BE2C (cell line): ENCODE measurements around the gene CDK17.

ENCODE experiments used
- DNase-seq: peaks from one replicate; pipeline ENCODE4 v3.0.0-alpha.2; 2020
- H3K27me3 ChIP-seq: fragments of 250-450 bp; sonication (Bioruptor Pico); 2 replicates; pipeline ENCODE4 v1.5.1; 2020; ENCODE audit warnings: mild to moderate bottlenecking
- H3K36me3 ChIP-seq: fragments of 250-450 bp; sonication (Bioruptor Pico); 2 replicates; pipeline ENCODE4 v1.5.1; 2020; ENCODE audit warnings: mild to moderate bottlenecking
- H3K4me1 ChIP-seq: fragments of 250-450 bp; sonication (Bioruptor Pico); 2 replicates; pipeline ENCODE4 v1.5.1; 2020
- H3K4me3 ChIP-seq: 2 replicates; pipeline ENCODE4 v1.5.1; 2011; ENCODE audit warnings: low read depth, low read length
- H3K9me3 ChIP-seq: fragments of 250-450 bp; sonication (Bioruptor Pico); 2 replicates; pipeline ENCODE4 v1.5.1; 2020
- TF ChIP-seq, protein P1 (sequence below): IDR thresholded peaks from 2 replicates; pipeline ENCODE4 v1.5.1; 2012; ENCODE audit warnings: mild to moderate bottlenecking, low read depth, low read length

CDK17 gene

DNA sequence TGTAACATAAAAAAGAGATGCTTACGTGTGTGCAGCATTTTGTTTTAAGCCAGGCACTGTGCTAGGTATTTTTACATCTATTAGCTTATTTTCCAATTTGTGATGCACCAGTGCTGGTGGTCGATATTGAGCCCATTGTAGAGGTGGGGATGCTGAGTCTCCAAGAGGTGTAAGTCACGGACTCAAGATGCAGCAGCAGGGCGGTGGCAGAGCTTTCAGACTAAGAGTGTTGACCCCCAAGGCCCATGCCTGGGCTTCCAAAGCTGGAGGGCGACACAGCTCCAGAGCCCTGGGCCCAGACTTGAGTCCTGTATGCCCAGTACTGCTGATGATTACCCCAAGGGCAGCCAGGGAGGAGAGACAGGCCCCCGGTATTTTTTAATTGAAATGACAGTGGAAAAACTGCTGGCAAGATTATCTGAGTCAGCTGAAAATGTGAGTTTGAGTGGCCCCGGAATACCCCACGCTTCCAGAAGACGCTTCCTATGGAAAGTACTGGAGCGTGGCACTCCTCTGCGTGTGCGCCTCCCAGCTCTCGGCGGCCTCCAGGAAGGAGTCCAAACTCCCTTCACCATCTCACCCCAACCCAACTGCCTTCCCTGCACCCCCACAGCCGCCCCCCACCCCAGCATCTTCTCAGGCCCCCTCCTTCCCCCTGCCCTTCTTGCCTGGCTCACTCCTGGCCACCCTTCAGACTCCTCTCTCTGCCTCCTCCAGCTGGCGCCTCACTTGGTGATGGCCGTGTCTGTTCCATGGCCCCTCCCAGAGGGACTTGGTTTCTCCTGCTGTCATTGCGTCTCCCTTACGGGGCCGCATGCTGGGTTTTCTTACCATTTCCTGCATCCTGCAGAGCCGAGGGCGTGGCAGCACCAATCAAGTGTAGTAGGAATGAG lies 165.4 kb downstream of the CDK17 start:
- TF ChIP-seq, protein P1, sequence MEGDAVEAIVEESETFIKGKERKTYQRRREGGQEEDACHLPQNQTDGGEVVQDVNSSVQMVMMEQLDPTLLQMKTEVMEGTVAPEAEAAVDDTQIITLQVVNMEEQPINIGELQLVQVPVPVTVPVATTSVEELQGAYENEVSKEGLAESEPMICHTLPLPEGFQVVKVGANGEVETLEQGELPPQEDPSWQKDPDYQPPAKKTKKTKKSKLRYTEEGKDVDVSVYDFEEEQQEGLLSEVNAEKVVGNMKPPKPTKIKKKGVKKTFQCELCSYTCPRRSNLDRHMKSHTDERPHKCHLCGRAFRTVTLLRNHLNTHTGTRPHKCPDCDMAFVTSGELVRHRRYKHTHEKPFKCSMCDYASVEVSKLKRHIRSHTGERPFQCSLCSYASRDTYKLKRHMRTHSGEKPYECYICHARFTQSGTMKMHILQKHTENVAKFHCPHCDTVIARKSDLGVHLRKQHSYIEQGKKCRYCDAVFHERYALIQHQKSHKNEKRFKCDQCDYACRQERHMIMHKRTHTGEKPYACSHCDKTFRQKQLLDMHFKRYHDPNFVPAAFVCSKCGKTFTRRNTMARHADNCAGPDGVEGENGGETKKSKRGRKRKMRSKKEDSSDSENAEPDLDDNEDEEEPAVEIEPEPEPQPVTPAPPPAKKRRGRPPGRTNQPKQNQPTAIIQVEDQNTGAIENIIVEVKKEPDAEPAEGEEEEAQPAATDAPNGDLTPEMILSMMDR: no peak
- Histone ChIP-seq H3K4me1 (peaks cover 20% of the 10 kb centered on the region), H3K36me3 (no peaks in the 10 kb centered on the region; the same call in 1 of the 2 replicates), H3K27me3 (no peaks in the 10 kb centered on the region), H3K9me3 (no peaks in the 10 kb centered on the region), H3K4me3 (no peak overlapping the region)
- no peak for DNase-seq

DNA sequence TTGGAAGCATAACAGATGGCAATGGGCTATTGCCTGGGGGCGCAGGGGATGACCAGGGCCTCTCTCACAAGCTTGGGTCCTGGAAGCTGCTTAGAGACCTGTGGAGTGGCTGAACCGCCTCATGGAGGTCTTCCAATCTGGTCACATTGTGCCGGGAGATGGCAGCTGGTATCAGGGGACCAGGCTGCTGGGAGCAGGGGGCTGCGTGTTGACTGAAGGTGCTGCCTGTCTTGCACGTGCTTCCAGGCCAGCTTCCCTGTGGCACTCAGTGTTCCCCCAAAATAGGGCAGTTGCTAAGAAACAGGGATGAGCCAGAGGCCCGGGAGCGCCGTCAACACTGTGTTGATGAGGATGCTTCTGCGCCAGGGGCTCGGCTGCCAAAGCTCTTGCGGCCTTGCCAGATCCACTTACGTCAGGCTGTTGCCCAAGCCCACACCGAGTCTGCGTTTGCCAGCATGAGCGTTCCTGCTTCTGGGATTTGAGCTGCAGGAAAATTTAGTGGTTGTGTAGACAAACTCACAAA lies 166.2 kb downstream of the CDK17 start:
- H3K4me3 ChIP-seq: no peak overlapping the region
- H3K27me3 ChIP-seq: no peaks in the 10 kb centered on the region
- H3K36me3 ChIP-seq: no peaks in the 10 kb centered on the region; the same call in none of the 2 replicates
- peak; percentile 78 for DNase-seq
- TF ChIP-seq, protein P1: no peak
- H3K9me3 ChIP-seq: no peaks in the 10 kb centered on the region
- peaks cover 15% of the 10 kb centered on the region for H3K4me1 ChIP-seq

DNA sequence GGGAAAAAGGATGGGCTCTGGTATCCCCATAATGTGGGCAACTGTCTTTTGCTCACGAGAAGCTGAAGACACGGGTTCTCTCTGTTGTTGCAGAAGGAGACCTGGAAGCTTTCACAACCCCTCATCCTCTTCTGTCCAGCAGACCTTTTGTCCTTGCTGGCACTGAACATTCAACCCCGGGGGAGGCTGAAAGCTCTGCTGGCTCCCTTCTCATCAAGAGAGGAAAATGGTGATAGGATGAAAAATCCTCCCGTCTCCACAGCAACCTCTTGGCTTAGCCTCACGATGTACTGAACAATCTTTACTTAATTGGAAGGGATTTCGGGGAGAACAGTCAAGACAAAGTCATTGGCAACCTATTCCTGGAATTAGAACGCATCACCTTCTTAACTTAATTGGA lies 167.1 kb downstream of the CDK17 start:
- Histone ChIP-seq H3K4me1 (peaks cover 11% of the 10 kb centered on the region), H3K4me3 (no peak overlapping the region), H3K27me3 (no peaks in the 10 kb centered on the region), H3K36me3 (no peaks in the 10 kb centered on the region; the same call in none of the 2 replicates), H3K9me3 (no peaks in the 10 kb centered on the region)
- TF ChIP-seq, protein P1: no peak
- DNase-seq: no peak

DNA sequence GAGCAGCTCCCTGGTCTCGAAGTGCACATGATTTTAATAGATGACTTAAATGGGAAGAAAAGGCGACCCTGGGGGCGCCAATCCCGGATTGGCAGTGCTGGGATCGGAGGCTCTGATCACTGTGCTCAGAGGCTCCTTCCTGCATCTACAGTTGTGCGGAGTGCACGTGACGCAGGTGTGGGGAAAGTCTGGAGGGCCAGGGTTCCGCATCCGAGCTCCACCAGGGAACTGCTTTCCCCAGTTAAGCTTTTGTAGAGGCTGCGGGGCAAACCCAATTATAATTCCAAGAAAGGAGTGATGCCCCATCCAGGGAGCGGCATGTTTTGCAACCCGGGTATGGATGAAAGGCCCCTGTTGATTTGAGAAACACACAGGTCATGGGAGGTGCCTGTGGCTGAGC lies 169.6 kb downstream of the CDK17 start:
- TF ChIP-seq, protein P1: no peak
- Histone ChIP-seq H3K27me3 (no peaks in the 10 kb centered on the region), H3K36me3 (peaks cover 5% of the 10 kb centered on the region; the same call in 1 of the 2 replicates)

DNA sequence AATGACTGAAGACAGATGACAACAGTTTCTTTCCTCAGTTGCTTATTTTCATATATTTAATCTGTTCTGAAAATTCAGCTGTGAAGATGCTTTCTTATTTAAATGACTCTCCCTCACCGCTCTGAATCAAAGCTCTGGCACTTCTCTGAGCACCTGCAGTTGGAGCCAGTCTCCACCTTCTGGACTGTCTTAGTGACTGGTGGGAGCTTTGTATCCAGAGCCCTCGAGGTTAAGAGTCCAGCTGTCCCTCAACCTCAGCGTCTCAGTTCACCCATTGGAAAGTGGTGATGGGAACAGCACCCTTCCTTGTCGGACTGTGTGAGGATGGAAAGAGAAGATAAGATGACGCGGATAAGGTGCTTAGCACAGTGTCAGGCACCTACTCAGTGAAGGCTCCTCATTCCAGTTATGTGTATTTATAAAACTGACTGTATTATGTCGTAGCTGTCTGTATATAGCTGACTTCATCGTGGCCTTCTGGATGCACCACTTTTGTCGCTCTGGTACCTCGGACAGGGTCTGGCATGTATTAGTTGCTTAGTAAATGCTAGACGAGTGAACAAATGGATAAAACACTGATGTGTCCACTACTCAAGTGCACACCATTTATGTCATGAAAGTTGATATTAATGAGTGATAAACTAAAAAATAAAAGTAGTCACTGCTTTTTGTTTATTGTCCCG lies 171.5 kb downstream of the CDK17 start:
- no peaks in the 10 kb centered on the region for H3K9me3 ChIP-seq
- no peak overlapping the region for H3K4me3 ChIP-seq
- peaks cover 15% of the 10 kb centered on the region for H3K4me1 ChIP-seq
- peaks cover 16% of the 10 kb centered on the region; the same call in 1 of the 2 replicates for H3K36me3 ChIP-seq
- no peaks in the 10 kb centered on the region for H3K27me3 ChIP-seq
- TF ChIP-seq, protein P1: no peak
- DNase-seq: no peak

More for the DNA sequence above, 169.6 kb downstream of the CDK17 start:
- no peak overlapping the region for H3K4me3 ChIP-seq
- DNase-seq: no peak
- H3K9me3 ChIP-seq: no peaks in the 10 kb centered on the region
- H3K4me1 ChIP-seq: peaks cover 11% of the 10 kb centered on the region
